Pancreas (tissue), 10 donors: ENCODE data around the gene EIF2B2. TPM values are rescaled to one million over a fixed set of nuclear protein-coding genes. Genes with fewer than 3 reads are reported as not detected.

Source experiments
- ATAC-seq, 4 donors: fragments of 200-7000 bp; cut with Tn5 transposase; one replicate each; pipeline versions ENCODE4 v1.8.0 to v1.9.1; 2020; ENCODE audit warnings: mild to moderate bottlenecking in 4 of 4, moderate library complexity in 4 of 4
- DNase-seq, 6 donors: peaks; one replicate each; pipeline ENCODE4 v3.0.0-alpha.2; 2020
- FAIRE-seq: peaks from 2 replicates; lab custom pipeline; 2012; peaks lifted over from hg19 to GRCh38; lab: Jason Lieb, UNC
- H3K27ac ChIP-seq, 4 donors: fragments of 200-600 bp; sonication (generic); 1 replicate in 3 of 4; 2 replicates in 1 of 4; pipeline versions ENCODE4 v1.5.0 to v1.8.0; 2020
- H3K27me3 ChIP-seq, 4 donors: fragments of 200-600 bp; one replicate each; pipeline ENCODE4 v1.8.0; 2021
- H3K36me3 ChIP-seq, 3 donors: fragments of 200-600 bp; sonication (generic) in 1 of 3; one replicate each; pipeline versions ENCODE4 v1.5.0 to v1.8.0; 2020 to 2021
- H3K4me1 ChIP-seq, 3 donors: fragments of 200-600 bp; one replicate each; pipeline ENCODE4 v1.8.0; 2021
- H3K4me3 ChIP-seq, 4 donors: fragments of 200-600 bp; sonication (generic) in 2 of 4; one replicate each; pipeline versions ENCODE4 v1.5.0 to v1.8.0; 2020 to 2021
- H3K9me3 ChIP-seq, 4 donors: fragments of 200-600 bp; one replicate each; pipeline ENCODE4 v1.8.0; 2021
- CTCF ChIP-seq, 4 donors: fragments of 200-600 bp; sonication (generic) in 3 of 4; IDR thresholded peaks; one replicate each; pipeline versions ENCODE4 v1.5.0 to v1.8.0; 2021; ENCODE audit warnings: antibody characterized with exemption in 4 of 4
- WGBS, 2 donors: extraction: QIAGEN DNeasy Blood & Tissue Kit; methylation state at CpG; one replicate each; pipeline ENCODE4 v1.1.7; 2013; 5-methylcytosine and 5-hydroxymethylcytosine counted together
- intact Hi-C, 3 donors: fragments of 100-400 bp; cut with DNase I; formaldehyde crosslinking; loops; one replicate each; pipeline versions ENCODE4 v1.11.1 to v1.14.2; 2022
- polyA plus RNA-seq, 2 donors: library from polyadenylated mRNA; stranded (reverse); fragments of 200-250 nt; gene quantifications; one replicate each; pipeline ENCODE4 v1.2.3, GENCODE V29; 2013
- total RNA-seq, 6 donors: library from RNA; stranded (reverse); fragmentation: NEBNext Ultra II Directional in 4 of 6; extraction: Animal tissue kit (Norgen Biotek cat#: 25700) in 4 of 6; gene quantifications; one replicate each; pipeline versions ENCODE4 v1.2.1 to v1.2.4, GENCODE V29; 2021 to 2023
- donor health status: healthy with polysubstance abuse.
- donor health status: DM: no; HTN: no; CAD: no; lungs with moderate emphysema.
- donor health status: DM: no; HTN: no; CAD: no.
- donor health status: control.
- donor health status: control.
- donor health status: Bipolar disorder and iron deficiency.
- donor health status: DM: yes; HTN: yes; CAD: no.
- donor health status: DM: no; HTN: no; CAD: no.
- donor health status: DM: no; HTN: no; CAD: no.
- donor health status: DM: yes; HTN: yes; CAD: no.

The EIF2B2 gene
- total and polyA plus RNA-seq, 8 donors: 11.2 to 22.1 (median 16.6) TPM

- intact Hi-C loops: loop anchor here in 1 of 3 donors (10.0 kb wide), 1 partner anchor 55 kb away; no protein-coding TSS in a partner anchor
- Histone ChIP-seq H3K4me3 (no peak overlapping the region), H3K4me1 (no peaks in the 10 kb centered on the region), H3K9me3 (no peaks in the 10 kb centered on the region), H3K27me3 (no peaks in the 10 kb centered on the region), H3K27ac (no peak overlapping the region), H3K36me3 (peaks cover 0 to 4% (median 0%) of the 10 kb centered on the region in 3 donors)
- no peak for TF ChIP-seq CTCF (IDR thresholded peaks at IDR 0.05)
- 0% methylated on average over 1 of the region's 1 CpG for WGBS, 2 donors
- DNase-seq (no peak), FAIRE-seq (no peak), ATAC-seq (no peak)
Observed at GRCh38 chr14:75030147-75030546, 27.4 kb downstream of the EIF2B2 start.

GRCh38 chr14:75032939-75033338, 30.2 kb downstream of the EIF2B2 start:
- Histone ChIP-seq H3K4me3 (no peak overlapping the region), H3K4me1 (no peaks in the 10 kb centered on the region), H3K9me3 (no peaks in the 10 kb centered on the region), H3K27ac (no peak overlapping the region), H3K27me3 (no peaks in the 10 kb centered on the region), H3K36me3 (peaks cover 0 to 4% (median 3%) of the 10 kb centered on the region in 3 donors)
- 95 to 100% methylated on average over 2 of the region's 2 CpGs for WGBS, 2 donors
- DNase-seq (no peak), ATAC-seq (no peak), FAIRE-seq (no peak)
- TF ChIP-seq CTCF (IDR thresholded peaks at IDR 0.05): no peak
- intact Hi-C loops: loop anchor here in 1 of 3 donors (10.0 kb wide), 1 partner anchor 52 kb away; no protein-coding TSS in a partner anchor

GRCh38 chr14:75040507-75040906, 37.8 kb downstream of the EIF2B2 start:
- Histone ChIP-seq H3K27me3 (no peaks in the 10 kb centered on the region), H3K4me1 (peaks cover 10 to 26% (median 18%) of the 10 kb centered on the region in 3 donors), H3K9me3 (no peaks in the 10 kb centered on the region), H3K27ac (peak overlapping the region in 1 of 4 donors; percentile 72), H3K36me3 (peaks cover 0 to 3% (median 0%) of the 10 kb centered on the region in 3 donors), H3K4me3 (no peak overlapping the region)
- TF ChIP-seq CTCF (IDR thresholded peaks at IDR 0.05): no peak
- intact Hi-C loops: no loop called here
- no peak for FAIRE-seq
- DNase-seq: no peak
- WGBS, 2 donors: 48 to 74% methylated on average over 1 of the region's 1 CpG
- no peak for ATAC-seq

GRCh38 chr14:75040959-75041358, 38.2 kb downstream of the EIF2B2 start:
- ATAC-seq: no peak

More at GRCh38 chr14:75040959-75041358, 38.2 kb downstream of the EIF2B2 start:
- Histone ChIP-seq H3K9me3 (no peaks in the 10 kb centered on the region), H3K4me3 (no peak overlapping the region), H3K27me3 (no peaks in the 10 kb centered on the region), H3K36me3 (peaks cover 0 to 3% (median 0%) of the 10 kb centered on the region in 3 donors), H3K27ac (peak overlapping the region in 3 of 4 donors; percentile 49 to 72 (median 56)), H3K4me1 (peaks cover 10 to 26% (median 18%) of the 10 kb centered on the region in 3 donors)
- DNase-seq: no peak
- no peak for TF ChIP-seq CTCF (IDR thresholded peaks at IDR 0.05)
- no peak for FAIRE-seq
- intact Hi-C loops: no loop called here
- 97 to 98% methylated on average over 2 of the region's 2 CpGs for WGBS, 2 donors
